NCI-H2196 treated with DMSO at 0.1 percent for 48 hours (cell line): ENCODE results near the gene VAMP5.
"Not testable (repeated sequence)": the region's sequence is repeated elsewhere in the genome, so short reads cannot be mapped to it uniquely, and the experiment has no call there.

Experiments used
- DNase-seq: peaks from one replicate; lab custom pipeline; 2025; ENCODE audit not compliant: unreplicated experiment; lab: John Stamatoyannopoulos, UW

VAMP5 gene

DNA sequence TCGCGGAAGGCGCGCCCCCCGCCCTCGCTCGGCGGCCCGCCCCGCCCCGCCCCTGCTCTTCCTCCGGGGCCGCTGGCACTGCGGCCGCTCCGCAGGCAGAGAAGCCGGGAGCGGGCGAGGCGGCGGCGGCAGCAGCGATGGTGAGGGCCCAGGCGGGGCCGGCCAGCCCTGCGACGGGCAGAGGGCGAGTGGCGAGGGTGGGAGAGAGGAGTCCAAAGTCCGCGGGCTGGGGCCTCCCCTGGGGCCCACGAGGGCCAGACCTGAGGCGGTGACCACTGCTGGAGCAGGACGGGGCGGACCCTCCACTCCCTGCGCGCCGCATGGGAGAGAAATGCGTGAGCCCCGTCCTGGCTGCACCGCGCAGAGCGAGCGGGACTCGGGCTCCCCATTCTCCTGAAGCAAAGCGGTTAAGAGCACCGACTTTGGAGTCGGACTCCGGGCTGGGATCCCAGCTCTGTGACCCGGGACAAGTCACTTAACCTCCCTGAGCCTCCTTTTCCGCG lies at the start of gene VAMP5:
VAMP5 (plus strand) TSS at position 78 of the 503 bp plus-strand sequence; CDS start at position 138, 60 bp downstream.
- DNase-seq = no peak

- DNase-seq = no peak
Observed at GRCh38 chr2:85534881-85535280, 49.4 kb upstream of the VAMP5 start.

DNA sequence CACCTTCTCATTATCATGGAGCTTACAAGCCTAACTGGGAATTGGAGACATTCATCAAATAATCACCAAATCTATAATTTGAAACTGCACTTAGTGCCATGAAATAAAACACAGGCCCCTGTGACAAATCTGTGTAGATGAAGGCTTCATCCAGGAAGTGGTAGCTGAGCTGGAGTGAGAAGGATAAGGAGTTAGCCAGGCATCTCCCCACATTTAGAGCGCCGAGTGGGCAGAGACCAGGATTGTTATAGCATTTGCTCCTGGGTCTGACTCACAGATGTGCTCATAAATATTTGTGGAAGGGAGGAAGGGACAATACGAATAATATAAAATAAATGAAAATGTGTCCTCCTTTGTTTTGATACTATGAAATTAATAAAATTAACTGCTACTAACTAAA lies 47.8 kb upstream of the VAMP5 start:
- no peak for DNase-seq

DNA sequence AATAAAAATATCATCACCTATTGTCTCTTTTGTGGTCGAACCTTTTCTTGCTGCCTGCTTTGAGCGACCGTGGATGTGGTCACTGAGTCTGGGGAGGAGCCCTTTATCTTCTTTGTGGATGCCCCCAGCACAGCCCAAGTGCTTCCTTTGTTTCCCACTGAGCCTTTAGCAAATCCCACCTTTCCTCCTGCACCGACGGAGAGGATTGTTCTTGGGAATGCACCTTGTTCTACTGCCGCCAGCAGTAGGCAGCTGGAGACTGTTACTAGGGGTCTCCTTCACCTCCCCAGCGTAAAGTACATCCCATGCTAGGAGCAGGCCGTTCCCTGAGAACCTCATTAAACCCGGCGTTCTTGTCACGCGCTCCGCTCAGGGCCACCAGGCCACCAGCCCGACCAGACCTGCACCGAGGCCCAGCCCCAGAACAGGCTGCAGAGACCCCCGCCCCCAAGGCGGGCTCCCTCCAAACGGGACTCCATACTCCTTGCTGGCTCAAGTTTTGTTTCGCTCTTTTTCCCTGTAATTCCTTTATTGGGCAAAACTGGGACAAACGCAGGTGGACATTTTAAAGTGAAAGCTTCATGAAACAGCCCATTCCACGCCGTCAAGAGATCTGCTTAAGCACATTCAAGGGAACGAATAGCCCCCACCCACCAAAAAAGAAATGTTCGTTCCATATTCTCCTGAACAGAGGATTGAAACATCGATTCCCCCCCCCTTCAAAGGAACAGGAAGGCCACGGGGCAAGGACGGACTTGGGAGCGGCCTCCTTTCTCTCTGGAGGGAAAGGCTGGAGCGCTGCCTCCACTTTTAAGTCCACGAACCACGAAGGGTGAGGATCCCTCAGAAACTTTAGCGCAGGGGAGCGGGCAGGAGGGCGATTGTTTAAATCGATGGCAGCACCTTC lies 46.4 kb upstream of the VAMP5 start:
- DNase-seq = no peak

DNA sequence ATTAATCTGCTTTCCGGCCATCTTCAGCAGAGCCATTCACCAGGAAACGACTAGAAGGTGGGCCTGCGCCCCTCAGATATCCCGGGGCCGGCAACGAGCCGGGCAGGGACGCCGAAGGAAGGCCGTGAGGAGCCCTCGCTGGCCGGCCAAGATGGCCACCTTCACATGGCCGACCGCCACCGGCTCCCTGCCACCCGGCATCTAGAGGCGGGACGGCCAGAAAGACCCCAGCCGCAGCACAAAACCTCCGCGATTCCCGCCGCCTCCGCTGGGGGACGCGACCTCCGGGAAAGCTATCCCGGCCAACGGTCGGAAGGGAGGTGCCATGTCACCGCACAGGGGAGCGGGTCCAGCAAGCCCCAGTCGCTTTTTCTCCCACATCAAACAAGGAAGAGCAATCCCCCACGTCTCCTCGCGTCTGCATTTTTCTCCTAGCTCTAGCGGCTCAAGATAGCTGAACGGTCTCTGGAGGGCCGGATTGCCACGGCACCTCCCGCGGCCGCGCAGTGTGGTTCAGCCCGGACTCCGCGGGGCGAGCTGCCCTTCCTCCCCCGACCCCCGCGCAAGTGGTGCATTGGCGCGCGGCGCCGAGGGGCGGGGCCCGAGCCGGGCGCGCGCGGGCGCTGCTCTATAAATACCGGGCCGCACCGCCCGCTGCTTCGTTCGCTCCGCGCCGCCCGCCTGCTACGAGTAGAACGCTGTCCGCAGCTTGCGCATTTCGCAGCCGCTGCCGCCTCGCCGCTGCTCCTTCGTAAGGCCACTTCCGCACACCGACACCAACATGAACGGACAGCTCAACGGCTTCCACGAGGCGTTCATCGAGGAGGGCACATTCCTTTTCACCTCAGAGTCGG lies 45.5 kb upstream of the VAMP5 start, which contains the start of gene MAT2A:
MAT2A (plus strand) TSS at position 662 of the 854 bp plus-strand sequence; CDS start at position 782, 120 bp downstream.
- peak; percentile 52 for DNase-seq

DNA sequence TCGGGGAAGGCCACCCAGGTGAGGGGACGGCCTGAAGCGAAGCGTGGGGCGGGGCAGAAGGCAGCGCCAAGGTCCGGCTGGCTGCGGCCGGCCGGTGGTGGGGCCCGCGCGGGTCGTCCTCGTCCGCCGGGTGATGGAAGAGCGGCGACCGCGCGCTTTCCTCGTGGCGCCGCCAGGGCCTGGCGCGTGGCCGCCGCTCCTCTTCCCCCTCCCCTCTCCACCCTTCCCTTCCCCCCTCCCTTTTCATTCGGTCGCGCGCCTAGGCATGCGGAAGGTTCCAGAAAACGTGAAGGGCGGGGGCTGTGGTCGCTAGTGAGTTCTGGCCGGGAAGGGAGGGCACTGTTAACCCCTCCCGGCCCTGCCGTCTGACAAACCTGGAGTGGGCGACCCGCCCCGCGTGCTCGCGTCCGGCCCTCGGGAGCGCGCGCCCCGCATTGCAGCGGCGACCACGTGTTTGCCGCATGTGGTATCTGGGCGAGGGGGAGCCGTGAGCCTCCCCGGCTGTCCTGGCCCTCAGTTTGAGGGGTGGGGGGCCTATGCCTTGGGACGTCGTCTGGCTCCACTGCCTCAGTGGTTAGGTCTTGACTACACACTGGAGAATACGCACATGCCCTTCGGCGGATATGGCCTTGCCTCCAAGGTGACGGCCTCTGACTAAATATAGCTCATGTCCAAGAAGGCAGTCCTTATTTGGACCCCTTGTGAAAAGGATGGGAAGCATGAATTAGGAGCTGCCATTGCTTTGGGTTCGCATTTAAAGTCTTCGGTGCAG lies 44.7 kb upstream of the VAMP5 start:
- no peak for DNase-seq

- no peak for DNase-seq
Observed at GRCh38 chr2:85540133-85540648, 44.0 kb upstream of the VAMP5 start.

GRCh38 chr2:85541262-85541661 lies 43.0 kb upstream of the VAMP5 start:
- DNase-seq = no peak

DNA sequence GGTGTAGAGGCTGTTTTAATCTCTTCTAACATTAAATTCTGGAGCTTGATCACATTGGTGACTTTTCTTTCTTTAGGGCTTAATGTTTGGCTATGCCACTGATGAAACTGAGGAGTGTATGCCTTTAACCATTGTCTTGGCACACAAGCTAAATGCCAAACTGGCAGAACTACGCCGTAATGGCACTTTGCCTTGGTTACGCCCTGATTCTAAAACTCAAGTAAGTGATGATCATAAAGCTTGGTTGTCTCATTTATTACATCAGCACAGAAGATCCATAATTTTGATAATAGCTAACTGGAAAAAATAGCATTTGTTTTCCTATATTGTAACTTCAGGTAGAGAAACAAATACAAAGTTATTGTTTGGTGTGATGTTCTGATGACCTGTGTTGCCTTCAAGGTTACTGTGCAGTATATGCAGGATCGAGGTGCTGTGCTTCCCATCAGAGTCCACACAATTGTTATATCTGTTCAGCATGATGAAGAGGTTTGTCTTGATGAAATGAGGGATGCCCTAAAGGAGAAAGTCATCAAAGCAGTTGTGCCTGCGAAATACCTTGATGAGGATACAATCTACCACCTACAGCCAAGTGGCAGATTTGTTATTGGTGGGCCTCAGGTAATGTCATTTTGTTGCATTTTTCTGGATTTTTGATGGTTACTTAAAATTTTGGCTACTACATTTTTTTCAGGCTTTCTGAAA lies 42.3 kb upstream of the VAMP5 start:
- DNase-seq = no peak

DNA sequence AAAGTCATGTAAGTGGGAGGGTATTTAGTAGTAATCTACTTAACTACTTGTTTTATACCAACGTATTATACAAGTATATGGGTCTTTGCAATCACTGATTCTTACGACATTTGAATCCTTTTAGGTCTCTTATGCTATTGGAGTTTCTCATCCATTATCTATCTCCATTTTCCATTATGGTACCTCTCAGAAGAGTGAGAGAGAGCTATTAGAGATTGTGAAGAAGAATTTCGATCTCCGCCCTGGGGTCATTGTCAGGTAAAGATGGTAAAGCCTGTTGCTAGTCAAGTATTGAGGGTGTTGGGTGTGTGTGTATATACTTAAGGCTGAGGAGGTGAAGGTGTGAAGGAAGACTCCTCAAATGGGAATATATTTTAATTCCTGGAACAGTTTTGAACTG lies 41.5 kb upstream of the VAMP5 start:
- DNase-seq = no peak

DNA sequence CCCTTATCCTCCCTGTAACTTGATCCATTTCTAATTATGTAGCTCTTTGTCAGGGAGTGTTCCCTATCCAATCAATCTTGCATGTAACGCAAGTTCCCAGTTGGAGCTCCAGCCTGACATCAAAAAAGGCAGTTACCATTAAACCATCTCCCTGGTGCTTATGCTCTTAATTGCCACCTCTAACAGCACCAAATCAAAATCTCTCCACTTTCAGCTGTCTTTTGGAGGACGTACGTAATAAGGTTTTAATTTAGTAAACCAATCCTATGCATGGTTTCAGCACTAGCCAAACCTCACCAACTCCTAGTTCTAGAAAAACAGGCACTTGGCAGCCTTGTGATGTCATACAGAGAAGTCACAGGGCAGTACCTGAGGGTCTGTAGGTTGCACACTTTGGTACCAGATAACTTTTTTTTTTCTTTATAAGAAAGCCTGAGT lies 40.0 kb upstream of the VAMP5 start:
- not testable (repeated sequence) for DNase-seq

- DNase-seq = not testable (repeated sequence)
Observed at GRCh38 chr2:85544915-85545779, 39.1 kb upstream of the VAMP5 start.

GRCh38 chr2:85545780-85546240 lies 38.4 kb upstream of the VAMP5 start:
- DNase-seq = no peak

- DNase-seq = no peak
Observed at GRCh38 chr2:85547089-85547858, 37.0 kb upstream of the VAMP5 start.

DNA sequence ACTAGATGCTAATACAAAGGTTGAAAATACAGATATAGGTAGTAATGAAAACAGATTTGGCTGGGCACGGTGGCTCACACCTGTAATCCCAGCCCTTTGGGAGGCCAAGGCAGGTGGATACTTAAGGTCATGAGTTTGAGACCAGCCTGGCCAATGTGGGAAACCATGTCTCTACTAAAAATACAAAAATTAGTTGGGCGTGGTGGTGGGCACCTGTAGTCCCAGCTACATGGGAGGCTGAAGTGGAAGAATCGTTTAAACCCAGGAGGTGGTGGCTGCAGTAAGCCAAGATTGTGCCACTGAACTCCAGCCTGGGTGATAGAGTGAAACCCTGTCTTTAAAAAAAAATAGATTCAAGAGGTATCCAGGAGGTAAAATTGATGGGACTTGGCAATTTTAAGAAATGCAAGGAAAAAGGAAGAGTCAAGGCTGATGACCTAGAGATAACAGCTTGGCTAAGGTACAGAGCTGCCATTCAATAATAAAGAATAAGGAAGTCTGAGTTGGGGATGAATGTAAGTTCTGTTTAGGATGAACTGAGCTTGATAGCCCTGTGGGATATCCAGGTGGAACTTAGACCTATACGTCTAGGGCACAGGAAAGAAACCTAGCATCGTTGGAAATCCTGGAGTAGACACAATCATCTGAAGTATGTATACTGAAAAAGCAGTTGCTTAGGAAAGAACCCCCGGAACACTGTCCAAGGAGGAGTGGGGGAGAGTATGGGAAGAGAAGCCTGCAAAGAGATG lies 36.2 kb upstream of the VAMP5 start:
- DNase-seq = no peak

DNA sequence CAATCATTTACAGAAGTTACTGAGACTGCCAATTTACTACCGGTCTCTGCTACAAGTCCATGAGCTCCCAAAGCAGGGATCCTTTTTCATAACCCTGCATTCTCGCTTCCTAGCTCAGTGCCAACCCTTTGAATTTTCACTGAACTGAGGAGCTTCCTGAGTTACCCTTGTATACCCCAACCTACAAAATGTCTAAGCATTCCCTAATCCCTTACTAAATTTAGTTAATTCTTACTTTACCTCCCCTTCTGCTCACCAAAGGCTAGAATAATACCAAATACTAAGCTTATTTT lies 35.7 kb upstream of the VAMP5 start:
- DNase-seq = no peak

- DNase-seq = no peak
Observed at GRCh38 chr2:85549095-85549494, 35.1 kb upstream of the VAMP5 start.

DNA sequence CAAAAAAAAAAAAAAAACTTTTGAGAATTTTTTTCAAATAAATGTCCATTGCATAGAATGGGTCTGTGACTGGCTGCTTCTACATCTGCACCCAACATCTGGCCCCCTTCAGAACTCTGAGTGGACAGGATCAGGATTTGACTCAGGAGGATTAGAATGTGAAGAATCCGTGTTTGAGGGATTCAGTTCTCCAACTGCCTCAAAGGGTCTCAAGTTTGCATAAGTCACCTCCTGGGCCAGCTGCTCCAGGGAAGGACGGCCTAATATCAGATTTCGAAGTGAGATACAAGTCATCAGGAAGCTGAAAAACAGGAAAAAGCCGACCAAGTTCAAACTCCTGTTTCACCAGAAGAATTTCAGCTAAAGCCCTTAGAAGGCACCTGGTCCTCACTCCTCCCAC lies 34.4 kb upstream of the VAMP5 start:
- DNase-seq = no peak
